Fibroblast of peridontal ligament (primary cell): ENCODE measurements around the gene C4B.
"Not testable (repeated sequence)": the region's sequence is repeated elsewhere in the genome, so short reads cannot be mapped to it uniquely, and the experiment has no call there.

Source experiments
- DNase-seq: peaks from one replicate; pipeline ENCODE4 v3.0.0-alpha.2; 2010; ENCODE audit errors: extremely low read depth

The C4B gene

GRCh38 chr6:32014547-32014946 is at the start of gene C4B:
TSS of gene C4B (plus strand) at chr6:32014795. CDS start at chr6:32014846, 51 bp downstream.
- DNase-seq: not testable (repeated sequence)

- no peak for DNase-seq
Observed at GRCh38 chr6:31965700-31966099, 48.9 kb upstream of the C4B start.

- no peak for DNase-seq
Observed at GRCh38 chr6:31966506-31966905, 48.1 kb upstream of the C4B start.

GRCh38 chr6:31966997-31967925 is 47.3 kb upstream of the C4B start:
- no peak for DNase-seq

- no peak for DNase-seq
Observed at GRCh38 chr6:31967926-31968320, 46.7 kb upstream of the C4B start.

GRCh38 chr6:31968326-31968725 is 46.3 kb upstream of the C4B start:
- DNase-seq: no peak

- no peak for DNase-seq
Observed at GRCh38 chr6:31968791-31969711, 45.5 kb upstream of the C4B start.

GRCh38 chr6:31969712-31970603 is 44.6 kb upstream of the C4B start:
- peak; percentile 9 for DNase-seq

- DNase-seq: peak; percentile 17
Observed at GRCh38 chr6:31970604-31971271, 43.9 kb upstream of the C4B start.

- no peak for DNase-seq
Observed at GRCh38 chr6:31971279-31971992, 43.2 kb upstream of the C4B start.

GRCh38 chr6:31971993-31972708 is 42.4 kb upstream of the C4B start, which contains the start of gene DXO:
TSS of gene DXO (minus strand) at chr6:31972138. CDS start at chr6:31971675, 463 bp downstream.
- DNase-seq: peak; percentile 98

- DNase-seq: peak; percentile 60
Observed at GRCh38 chr6:31972709-31973350, 41.8 kb upstream of the C4B start.

GRCh38 chr6:31976065-31976464 is 38.5 kb upstream of the C4B start:
- DNase-seq: not testable (repeated sequence)

GRCh38 chr6:31977816-31978431 is 36.7 kb upstream of the C4B start:
- no peak for DNase-seq

- no peak for DNase-seq
Observed at GRCh38 chr6:31978831-31979230, 35.8 kb upstream of the C4B start.

- no peak for DNase-seq
Observed at GRCh38 chr6:31979238-31979898, 35.2 kb upstream of the C4B start.

GRCh38 chr6:31980195-31980876 is 34.3 kb upstream of the C4B start:
- not testable (repeated sequence) for DNase-seq
